Peyer's patch (tissue), 4 donors: ENCODE data around the gene AGPAT1.

Experiments used
- POLR2A ChIP-seq, 2 donors: fragments of 450-650 bp; IDR thresholded peaks; one replicate each; pipeline ENCODE4 v1.5.1; 2017; ENCODE audit warnings: antibody characterized with exemption in 2 of 2, mild to moderate bottlenecking in 2 of 2, moderate library complexity in 2 of 2
- TF ChIP-seq, protein P1 (sequence below), 6 experiments: fragments of 450-650 bp in 4 of 6; fragments of 200-600 bp in 2 of 6; sonication (generic) in 1 of 6; IDR thresholded peaks; one replicate each; pipeline ENCODE4 v1.5.1; 2017 to 2019; ENCODE audit warnings: antibody characterized with exemption in 6 of 6, mild to moderate bottlenecking in 3 of 6, moderate library complexity in 1 of 6

DNA sequence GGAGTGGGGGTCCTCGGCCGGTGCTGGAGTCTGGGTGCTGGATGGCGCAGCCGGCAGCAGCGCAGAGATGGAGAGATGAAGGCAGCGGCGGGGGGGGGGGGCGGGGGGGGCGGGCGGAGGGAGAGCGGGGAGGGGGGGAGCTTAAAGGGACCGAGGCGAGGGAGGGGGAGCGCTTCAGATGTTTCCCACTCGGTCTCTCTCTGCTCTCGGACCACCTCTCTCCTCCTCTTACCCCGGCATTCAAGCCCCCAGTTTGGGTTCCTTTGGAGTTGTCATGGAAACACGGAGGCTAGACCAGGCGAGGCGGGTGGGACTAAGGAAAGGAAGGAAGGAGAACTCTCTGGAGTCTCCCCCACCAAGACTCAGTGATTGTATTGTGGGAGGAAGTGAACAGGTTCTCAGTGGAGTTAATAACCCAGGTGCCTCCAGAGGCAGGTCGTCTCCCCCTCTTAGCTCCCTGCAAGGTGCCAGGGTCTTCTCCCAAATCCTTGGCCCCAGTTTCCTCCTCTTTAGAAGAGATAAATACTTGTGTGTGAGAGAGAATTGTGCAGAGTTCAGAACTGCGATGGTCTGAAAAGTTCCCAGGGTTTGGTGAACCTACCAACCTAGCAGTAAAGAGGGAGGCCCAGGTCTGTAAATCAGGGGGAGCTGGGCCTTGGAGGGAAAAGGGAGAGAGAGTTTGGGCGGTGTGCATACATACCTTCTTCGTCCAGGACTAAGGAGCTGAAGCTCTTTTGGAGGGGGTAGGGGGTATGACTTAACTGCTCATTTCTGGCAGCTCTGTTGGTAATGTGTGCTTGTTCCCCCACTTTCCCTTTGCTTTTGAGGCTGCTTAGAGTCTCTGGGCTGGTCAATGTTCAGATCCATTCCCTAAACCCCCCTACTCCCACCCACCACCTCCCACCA is 23.8 kb downstream of the AGPAT1 start, which contains the start of gene PRRT1:
- TF ChIP-seq, protein P1, sequence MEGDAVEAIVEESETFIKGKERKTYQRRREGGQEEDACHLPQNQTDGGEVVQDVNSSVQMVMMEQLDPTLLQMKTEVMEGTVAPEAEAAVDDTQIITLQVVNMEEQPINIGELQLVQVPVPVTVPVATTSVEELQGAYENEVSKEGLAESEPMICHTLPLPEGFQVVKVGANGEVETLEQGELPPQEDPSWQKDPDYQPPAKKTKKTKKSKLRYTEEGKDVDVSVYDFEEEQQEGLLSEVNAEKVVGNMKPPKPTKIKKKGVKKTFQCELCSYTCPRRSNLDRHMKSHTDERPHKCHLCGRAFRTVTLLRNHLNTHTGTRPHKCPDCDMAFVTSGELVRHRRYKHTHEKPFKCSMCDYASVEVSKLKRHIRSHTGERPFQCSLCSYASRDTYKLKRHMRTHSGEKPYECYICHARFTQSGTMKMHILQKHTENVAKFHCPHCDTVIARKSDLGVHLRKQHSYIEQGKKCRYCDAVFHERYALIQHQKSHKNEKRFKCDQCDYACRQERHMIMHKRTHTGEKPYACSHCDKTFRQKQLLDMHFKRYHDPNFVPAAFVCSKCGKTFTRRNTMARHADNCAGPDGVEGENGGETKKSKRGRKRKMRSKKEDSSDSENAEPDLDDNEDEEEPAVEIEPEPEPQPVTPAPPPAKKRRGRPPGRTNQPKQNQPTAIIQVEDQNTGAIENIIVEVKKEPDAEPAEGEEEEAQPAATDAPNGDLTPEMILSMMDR (IDR thresholded peaks at IDR 0.05), result no peak
- no peak for TF ChIP-seq POLR2A (IDR thresholded peaks at IDR 0.05)
